Gastroesophageal sphincter (tissue), 3 donors: Measurements from ENCODE around the gene RLN3.

Source experiments
- CTCF ChIP-seq, 4 experiments: fragments of 200-600 bp in 2 of 4; fragments of 450-650 bp in 2 of 4; sonication (generic) in 1 of 4; IDR thresholded peaks; one replicate each; pipeline ENCODE4 v1.5.1; 2017 to 2019; ENCODE audit warnings: antibody characterized with exemption in 4 of 4, mild to moderate bottlenecking in 2 of 4, moderate library complexity in 2 of 4
- EP300 ChIP-seq: sonication (generic); formaldehyde crosslinking; IDR thresholded peaks from one replicate; pipeline ENCODE4 v1.6.1; 2017; ENCODE audit warnings: antibody characterized with exemption, mild to moderate bottlenecking
- POLR2A ChIP-seq, 2 donors: fragments of 450-650 bp; IDR thresholded peaks; one replicate each; pipeline ENCODE4 v1.6.1; 2017; ENCODE audit warnings: antibody characterized with exemption in 2 of 2, mild to moderate bottlenecking in 2 of 2, moderate library complexity in 1 of 2
- POLR2AphosphoS5 ChIP-seq: sonication (generic); formaldehyde crosslinking; IDR thresholded peaks from one replicate; pipeline ENCODE4 v1.6.1; 2017; ENCODE audit warnings: antibody characterized with exemption

GRCh38 chr19:14006766-14007562 lies 21.0 kb upstream of the RLN3 start:
- TF ChIP-seq EP300: no peak
- peak in 1 of 4 experiments; percentile 12 for TF ChIP-seq CTCF (IDR thresholded peaks at IDR 0.05)
- TF ChIP-seq POLR2A (IDR thresholded peaks at IDR 0.05): peak; percentile 58 to 60
- TF ChIP-seq POLR2AphosphoS5: peak; percentile 62
